Measurements from ENCODE around the gene CDK6.
"Not testable (repeated sequence)": the region's sequence is repeated elsewhere in the genome, so short reads cannot be mapped to it uniquely, and the experiment has no call there.

The CDK6 gene

GRCh38 chr7:92836489-92836999, at the start of gene CDK6:
Gene CDK6 (minus strand): TSS chr7:92836573. CDS start chr7:92833323, 3,250 bp downstream.
- DNase-seq, result peak; percentile 68

GRCh38 chr7:92886039-92886438, 49.7 kb upstream of the CDK6 start:
- DNase-seq, result not testable (repeated sequence)

- no peak for DNase-seq
Observed at GRCh38 chr7:92884218-92884617, 47.8 kb upstream of the CDK6 start.

- DNase-seq, result no peak
Observed at GRCh38 chr7:92882760-92883159, 46.4 kb upstream of the CDK6 start.

GRCh38 chr7:92881091-92881485, 44.7 kb upstream of the CDK6 start:
- no peak for DNase-seq

- DNase-seq, result peak; percentile 21
Observed at GRCh38 chr7:92880212-92881090, 44.1 kb upstream of the CDK6 start.

GRCh38 chr7:92877367-92877766, 41.0 kb upstream of the CDK6 start:
- no peak for DNase-seq

- no peak for DNase-seq
Observed at GRCh38 chr7:92876836-92877235, 40.5 kb upstream of the CDK6 start.

GRCh38 chr7:92875719-92876118, 39.3 kb upstream of the CDK6 start:
- DNase-seq, result peak; percentile 51

GRCh38 chr7:92875173-92875572, 38.8 kb upstream of the CDK6 start:
- no peak for DNase-seq

GRCh38 chr7:92874567-92874966, 38.2 kb upstream of the CDK6 start:
- no peak for DNase-seq

GRCh38 chr7:92873776-92874175, 37.4 kb upstream of the CDK6 start:
- no peak for DNase-seq

- DNase-seq, result peak; percentile 42
Observed at GRCh38 chr7:92872701-92873100, 36.3 kb upstream of the CDK6 start.

- DNase-seq, result no peak
Observed at GRCh38 chr7:92868683-92869293, 32.4 kb upstream of the CDK6 start.

GRCh38 chr7:92864169-92864568, 27.8 kb upstream of the CDK6 start:
- DNase-seq, result peak; percentile 4

GRCh38 chr7:92856436-92856835, 20.1 kb upstream of the CDK6 start:
- DNase-seq, result no peak

- DNase-seq, result no peak
Observed at GRCh38 chr7:92854501-92855238, 18.3 kb upstream of the CDK6 start.

- DNase-seq, result no peak
Observed at GRCh38 chr7:92851732-92852131, 15.4 kb upstream of the CDK6 start.

- no peak for DNase-seq
Observed at GRCh38 chr7:92850516-92850915, 14.1 kb upstream of the CDK6 start.

- DNase-seq, result no peak
Observed at GRCh38 chr7:92849322-92849721, 12.9 kb upstream of the CDK6 start.

GRCh38 chr7:92848851-92849250, 12.5 kb upstream of the CDK6 start:
- no peak for DNase-seq

- no peak for DNase-seq
Observed at GRCh38 chr7:92848441-92848840, 12.1 kb upstream of the CDK6 start.

GRCh38 chr7:92847305-92847704, 10.9 kb upstream of the CDK6 start:
- DNase-seq, result no peak
